C4-2B (cell line): ENCODE measurements around the gene NBPF1.

ENCODE experiments used
- H3K27ac ChIP-seq: fragments of 450-650 bp; 2 replicates; pipeline ENCODE4 v1.5.1; 2017
- ZFX ChIP-seq: fragments of 450-650 bp; IDR thresholded peaks from 2 replicates; pipeline ENCODE4 v1.6.1; 2017
- TF ChIP-seq, protein P1 (sequence below): fragments of 450-650 bp; conservative IDR thresholded peaks from 2 replicates; pipeline ENCODE4 v1.5.1; 2017; ENCODE audit warnings: mild to moderate bottlenecking

The NBPF1 gene

DNA sequence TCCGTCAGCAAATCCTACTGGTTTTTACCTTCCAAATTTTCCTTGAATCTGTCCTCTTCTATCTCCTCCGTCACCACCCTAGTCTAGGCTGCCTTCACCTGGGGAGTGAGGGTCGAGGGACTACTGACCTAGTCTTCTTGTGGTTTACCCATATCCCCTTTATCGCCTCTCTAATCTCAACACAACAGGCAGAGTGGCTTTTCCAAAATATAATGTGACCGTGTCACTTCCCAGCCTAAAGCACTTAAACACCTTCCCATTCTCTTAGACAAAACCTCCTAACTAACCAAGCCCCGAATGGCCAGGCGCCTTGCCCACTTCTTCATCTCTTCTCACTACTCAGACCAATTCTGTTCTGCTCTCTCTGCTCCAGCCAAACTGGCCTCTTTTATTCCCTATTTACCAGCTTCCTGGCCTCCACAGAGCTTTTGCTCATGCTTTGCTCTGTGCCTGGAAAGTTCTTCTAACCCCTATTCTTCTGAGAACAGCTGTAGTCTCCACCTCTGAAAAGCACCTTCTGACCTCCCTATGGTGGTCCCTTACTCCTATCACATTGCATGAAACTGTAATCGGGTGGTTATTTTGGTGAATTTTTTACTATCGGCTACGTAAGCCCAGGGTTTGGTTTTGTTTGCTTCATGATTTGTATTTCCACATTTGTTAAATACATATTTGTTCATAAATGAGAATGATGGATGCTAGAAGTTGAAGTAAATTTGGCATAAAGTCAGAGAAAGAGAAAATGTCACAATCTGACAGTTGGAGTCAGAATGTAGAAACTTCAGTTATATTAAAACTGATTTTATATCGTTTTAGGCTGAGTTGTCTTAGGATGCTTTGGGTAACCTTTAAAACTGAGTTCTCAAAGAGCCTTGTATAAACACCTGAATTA is 1.2 kb upstream of the NBPF1 start:
- H3K27ac ChIP-seq = no peak overlapping the region
- TF ChIP-seq ZFX = no peak
- TF ChIP-seq, protein P1, sequence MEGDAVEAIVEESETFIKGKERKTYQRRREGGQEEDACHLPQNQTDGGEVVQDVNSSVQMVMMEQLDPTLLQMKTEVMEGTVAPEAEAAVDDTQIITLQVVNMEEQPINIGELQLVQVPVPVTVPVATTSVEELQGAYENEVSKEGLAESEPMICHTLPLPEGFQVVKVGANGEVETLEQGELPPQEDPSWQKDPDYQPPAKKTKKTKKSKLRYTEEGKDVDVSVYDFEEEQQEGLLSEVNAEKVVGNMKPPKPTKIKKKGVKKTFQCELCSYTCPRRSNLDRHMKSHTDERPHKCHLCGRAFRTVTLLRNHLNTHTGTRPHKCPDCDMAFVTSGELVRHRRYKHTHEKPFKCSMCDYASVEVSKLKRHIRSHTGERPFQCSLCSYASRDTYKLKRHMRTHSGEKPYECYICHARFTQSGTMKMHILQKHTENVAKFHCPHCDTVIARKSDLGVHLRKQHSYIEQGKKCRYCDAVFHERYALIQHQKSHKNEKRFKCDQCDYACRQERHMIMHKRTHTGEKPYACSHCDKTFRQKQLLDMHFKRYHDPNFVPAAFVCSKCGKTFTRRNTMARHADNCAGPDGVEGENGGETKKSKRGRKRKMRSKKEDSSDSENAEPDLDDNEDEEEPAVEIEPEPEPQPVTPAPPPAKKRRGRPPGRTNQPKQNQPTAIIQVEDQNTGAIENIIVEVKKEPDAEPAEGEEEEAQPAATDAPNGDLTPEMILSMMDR = no peak

DNA sequence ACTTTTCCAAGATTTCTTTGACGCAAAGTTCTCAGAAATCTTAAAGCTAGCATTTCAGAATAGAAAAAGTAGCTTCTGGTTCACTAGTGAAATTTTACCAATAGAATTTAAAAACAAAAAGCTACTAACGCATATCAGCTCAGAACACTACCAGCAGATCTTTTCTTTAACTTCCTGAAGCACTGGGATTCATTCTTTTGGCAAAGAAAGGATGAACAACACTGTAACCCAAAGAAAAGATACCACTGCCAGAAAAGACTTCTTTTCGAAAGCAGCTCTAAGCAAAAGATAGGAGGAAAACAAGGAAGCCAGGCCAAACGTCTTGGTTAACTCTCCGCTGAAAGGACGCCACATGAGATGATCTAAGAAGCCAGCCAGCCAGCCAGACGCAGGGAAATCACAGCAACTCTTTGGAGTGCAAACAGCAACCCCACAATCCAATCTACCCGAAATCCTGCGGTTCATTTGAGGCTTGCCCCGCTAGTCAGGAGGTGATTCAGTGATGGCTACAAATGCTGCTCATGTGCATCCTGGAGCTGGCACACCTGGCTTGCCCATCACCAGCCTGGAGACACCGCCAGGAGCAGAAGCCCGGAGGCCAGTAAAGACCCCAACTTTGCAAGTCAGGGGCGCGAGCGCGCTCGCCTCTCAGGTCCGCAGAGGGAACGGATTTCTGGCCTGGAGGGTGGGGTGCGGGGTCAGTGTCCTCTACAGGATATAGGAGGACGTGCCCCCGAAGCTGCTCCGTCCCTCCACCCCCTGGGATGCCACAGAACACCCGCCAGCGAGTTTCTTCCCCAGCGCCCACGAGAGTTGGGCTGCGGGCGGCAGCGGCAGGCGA is 812 bp downstream of the NBPF1 start:
- TF ChIP-seq ZFX = no peak
- TF ChIP-seq, protein P1 = no peak
- peak overlapping the region; percentile 82 for H3K27ac ChIP-seq

DNA sequence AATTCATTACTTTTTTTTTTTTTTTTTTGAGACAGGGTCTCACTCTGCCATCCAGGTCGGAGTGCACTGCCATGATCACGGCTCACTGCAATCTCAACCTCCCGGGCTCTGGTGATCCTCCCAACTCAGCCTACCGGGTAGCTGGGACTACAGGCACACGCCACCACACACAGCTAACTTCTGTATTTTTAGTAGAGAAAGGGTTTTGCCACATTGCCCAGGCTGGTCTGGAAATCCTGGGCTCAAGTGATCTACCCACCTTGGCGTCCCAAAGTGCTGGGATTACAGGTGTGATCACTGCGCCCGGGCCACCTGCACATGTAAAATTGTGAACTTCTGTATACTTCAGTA is 1.4 kb downstream of the NBPF1 start:
- H3K27ac ChIP-seq = peak overlapping the region; percentile 82

DNA sequence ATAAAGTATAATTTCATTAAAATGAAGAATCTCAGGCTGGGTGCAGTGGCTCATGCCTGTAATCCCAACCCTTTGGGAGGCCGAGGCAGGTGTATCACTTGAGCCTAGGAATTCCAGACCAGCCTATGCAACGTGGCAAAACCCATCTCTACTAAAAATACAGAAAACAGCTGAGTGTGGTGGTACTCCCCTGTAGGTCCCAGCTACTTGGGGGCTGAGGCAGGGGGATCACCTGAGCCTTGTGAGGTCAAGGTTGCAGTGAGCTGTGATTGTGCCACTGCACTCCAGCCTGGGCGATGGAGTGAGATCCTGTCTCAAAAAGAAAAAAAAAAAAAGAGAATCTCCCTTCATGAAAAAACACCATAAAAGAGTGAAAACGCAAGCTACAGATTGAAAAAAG is 2.2 kb downstream of the NBPF1 start:
- peak overlapping the region; percentile 82 for H3K27ac ChIP-seq

DNA sequence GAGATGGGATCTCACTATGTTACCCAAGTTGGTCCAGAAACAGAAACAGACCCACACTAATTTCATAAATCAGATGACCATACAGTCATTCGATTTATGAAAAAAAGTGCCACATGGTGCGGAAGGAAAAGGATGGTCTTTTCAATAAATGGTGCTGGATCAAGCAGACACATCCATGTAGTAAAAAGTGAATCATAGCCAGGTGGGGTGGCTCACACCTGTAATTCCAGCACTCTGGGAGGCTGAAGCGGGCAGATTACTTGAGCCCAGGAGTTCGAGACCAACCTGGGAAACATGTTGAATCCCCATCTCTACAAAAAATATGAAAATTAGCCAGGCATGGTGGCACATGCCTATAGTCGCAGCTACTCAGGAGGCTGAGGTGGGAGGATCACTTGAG is 2.8 kb downstream of the NBPF1 start:
- H3K27ac ChIP-seq = peak overlapping the region; percentile 82

DNA sequence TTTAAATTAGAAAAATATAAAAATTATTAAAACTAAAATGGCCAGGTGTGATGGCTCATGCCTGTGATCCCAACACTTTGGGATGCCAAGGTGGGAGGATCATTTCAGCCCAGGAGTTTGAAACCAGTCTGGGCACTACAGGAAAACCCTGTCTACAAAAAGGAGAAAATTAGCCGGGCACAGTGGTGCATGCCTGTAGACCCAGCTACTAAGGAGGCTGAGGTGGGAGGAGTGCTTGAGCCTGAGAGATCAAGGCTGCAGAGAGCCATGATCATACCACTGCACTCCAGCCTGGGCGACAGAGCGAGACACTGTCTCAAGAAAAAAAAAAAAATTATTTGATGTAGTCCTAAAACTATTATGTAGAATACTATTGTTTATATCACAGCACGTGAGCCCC is 3.6 kb downstream of the NBPF1 start:
- peak overlapping the region; percentile 56 for H3K27ac ChIP-seq

DNA sequence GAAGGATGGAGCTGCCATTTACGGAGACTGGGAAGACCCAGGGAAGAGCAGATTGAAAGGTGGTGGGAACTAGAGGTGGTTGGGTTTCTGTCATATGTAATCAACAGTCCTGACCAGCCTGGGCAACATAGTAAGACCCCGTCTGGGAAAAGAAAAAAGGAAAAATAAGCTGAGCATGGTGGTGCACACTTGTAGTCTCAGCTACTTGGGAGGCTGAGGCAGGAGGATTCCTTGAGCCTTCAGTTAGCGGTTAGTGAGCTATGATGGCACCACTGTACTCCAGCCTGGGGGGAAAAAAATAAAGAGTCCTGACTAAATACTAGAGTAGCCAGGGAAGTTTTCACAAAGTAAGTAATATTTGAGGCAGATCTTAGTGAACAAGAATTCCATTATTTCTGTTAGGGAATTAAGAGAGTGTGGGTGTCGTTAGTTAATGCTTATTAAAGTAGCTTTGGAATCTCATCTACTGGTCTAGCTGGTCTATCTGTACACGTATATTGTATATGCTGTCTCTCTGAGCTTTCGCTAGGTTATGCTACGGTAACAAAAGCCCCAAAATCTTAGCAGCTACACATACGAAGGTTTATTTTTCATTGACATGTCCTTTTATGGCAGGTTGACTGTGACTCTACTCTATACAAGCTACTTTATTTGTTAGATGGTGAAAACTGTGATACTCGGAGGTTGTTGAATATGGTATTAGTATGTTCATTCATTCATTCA is 4.4 kb downstream of the NBPF1 start:
- H3K27ac ChIP-seq = peak overlapping the region; percentile 90

DNA sequence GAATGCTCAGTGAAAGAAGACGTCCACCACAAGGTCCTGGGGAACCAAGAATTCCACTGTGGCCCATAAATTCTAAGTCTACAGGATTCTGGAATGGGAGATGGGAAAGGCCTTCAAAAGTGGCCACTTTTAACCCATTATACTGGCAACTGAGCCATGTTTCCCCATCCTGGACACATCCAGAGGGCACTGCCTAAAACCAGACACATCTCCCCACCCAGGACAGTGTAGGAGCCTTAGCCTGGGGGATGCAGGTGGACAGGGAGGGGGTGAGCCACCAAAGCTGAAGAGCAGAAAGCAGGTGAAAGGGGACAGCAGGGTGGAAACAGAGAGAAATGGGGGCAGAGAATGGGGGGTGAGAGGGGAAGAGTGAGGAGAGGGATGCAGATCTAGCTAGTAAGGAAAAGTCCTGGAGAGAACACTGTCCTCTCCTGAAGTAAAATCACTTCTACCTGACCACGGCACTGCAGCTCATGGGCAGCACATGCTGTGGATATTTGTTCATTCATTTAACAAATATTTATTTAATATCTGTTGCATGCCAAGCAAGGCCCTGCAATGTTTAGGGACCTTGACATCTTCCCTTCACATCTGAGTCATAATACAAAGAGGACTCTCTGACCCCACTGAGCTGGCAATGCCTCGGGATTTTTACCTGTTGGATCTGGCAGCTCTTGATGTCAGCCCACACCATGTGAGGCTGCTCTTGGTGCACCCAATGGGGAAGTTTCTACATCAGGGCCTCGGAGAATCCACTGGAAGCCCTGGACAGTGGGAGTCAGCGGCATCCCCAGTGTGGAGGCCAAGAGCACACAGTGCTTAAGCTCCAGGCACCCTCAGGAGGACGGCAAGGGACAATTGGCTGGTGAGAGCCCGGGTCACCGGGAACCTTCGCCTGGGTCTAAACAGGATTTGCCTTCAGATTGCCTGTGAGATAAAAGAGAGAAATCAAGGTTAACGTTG is 5.2 kb downstream of the NBPF1 start:
- peak overlapping the region; percentile 90 for H3K27ac ChIP-seq

More for the DNA sequence above, 4.4 kb downstream of the NBPF1 start:
- TF ChIP-seq ZFX = no peak
- TF ChIP-seq, protein P1 = no peak

DNA sequence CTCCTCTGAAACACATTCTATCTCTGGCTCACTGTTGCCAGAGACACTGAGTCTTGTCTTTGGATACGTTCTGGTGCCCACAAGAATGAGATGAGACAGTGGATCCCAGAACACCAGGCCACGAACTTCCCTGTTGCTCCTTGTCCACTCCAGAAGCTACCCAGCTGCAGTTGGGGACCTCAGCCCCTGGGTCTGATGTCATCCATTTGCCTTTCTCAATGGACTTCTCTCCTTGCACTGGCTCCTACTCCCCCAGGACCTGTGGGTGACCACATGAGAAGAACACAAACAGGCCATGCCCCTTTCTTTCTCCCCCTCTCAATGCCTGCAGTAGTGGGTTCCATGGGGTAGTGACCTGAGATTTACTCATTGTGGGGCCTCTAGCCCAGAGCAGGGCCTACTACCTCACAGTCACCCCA is 5.9 kb downstream of the NBPF1 start:
- TF ChIP-seq ZFX = no peak
- TF ChIP-seq, protein P1 = no peak
- H3K27ac ChIP-seq = peak overlapping the region; percentile 90

DNA sequence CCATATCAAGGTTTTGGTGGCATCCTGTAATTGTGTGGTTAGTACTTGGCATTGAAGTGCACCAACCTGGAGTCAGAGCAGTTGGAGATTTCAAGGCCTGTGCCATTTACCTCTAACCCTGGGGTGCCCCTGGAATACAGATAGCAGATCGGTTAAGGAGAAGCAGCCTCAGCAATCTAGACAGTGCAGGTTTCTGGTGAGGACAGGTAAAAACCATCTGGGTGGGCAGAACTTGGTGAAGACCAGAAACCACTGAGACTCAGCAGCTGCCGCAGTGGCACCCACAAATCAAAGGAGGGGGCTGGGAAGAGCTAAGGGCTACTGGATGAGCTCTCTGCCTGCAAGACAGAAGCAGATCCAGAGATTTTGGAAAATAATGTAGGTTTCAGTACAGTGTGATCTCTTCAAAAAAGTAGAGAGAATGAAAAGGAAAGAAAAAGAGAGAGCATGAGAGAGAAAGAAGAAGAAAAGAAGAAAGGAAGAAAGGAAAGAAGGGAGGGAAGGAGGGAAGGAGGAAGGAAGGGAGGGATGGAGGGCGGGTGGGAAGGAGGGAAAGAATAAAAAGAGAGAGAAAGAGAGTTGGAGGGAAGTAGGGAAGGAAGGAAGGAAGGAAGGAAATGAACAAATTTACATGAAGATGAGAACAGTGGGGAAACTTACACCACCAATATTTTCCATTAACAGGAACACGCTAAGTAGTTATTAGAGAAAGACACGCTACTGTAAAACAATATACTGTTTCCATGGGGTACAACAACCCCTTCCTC is 6.5 kb downstream of the NBPF1 start:
- peak overlapping the region; percentile 90 for H3K27ac ChIP-seq
